ENCODE measurements around the gene OR13C9.
"Not testable (repeated sequence)": the region's sequence is repeated elsewhere in the genome, so short reads cannot be mapped to it uniquely, and the experiment has no call there.

The OR13C9 gene

GRCh38 chr9:104618104-104618503 lies at the start of gene OR13C9:
Gene OR13C9, minus strand, starts transcription at chr9:104618204. Its CDS starts 0 bp downstream, at chr9:104618204.
- no peak for DNase-seq

- no peak for DNase-seq
Measured at GRCh38 chr9:104658496-104659195, 40.6 kb upstream of the OR13C9 start.

- DNase-seq: no peak
Measured at GRCh38 chr9:104635456-104635855, 17.5 kb upstream of the OR13C9 start.

GRCh38 chr9:104633976-104634520 lies 16.0 kb upstream of the OR13C9 start:
- no peak for DNase-seq

GRCh38 chr9:104625964-104626363 lies 8.0 kb upstream of the OR13C9 start:
- DNase-seq: not testable (repeated sequence)

GRCh38 chr9:104617418-104617817 lies 586 bp downstream of the OR13C9 start:
- DNase-seq: no peak

- no peak for DNase-seq
Measured at GRCh38 chr9:104611213-104611612, 6.8 kb downstream of the OR13C9 start.

- no peak for DNase-seq
Measured at GRCh38 chr9:104608336-104608735, 9.7 kb downstream of the OR13C9 start.

GRCh38 chr9:104606152-104606551 lies 11.9 kb downstream of the OR13C9 start:
- DNase-seq: no peak

GRCh38 chr9:104605527-104605926 lies 12.5 kb downstream of the OR13C9 start, which contains the start of gene OR13C2:
Gene OR13C2, minus strand, starts transcription at chr9:104605627. Its CDS starts 0 bp downstream, at chr9:104605627.
- not testable (repeated sequence) for DNase-seq

GRCh38 chr9:104604801-104605200 lies 13.2 kb downstream of the OR13C9 start:
- DNase-seq: no peak

- not testable (repeated sequence) for DNase-seq
Measured at GRCh38 chr9:104599313-104599712, 18.7 kb downstream of the OR13C9 start, which contains the start of gene OR13C5. Gene OR13C5, minus strand, starts transcription at chr9:104599413. Its CDS starts 0 bp downstream, at chr9:104599413.

GRCh38 chr9:104598749-104599148 lies 19.3 kb downstream of the OR13C9 start:
- not testable (repeated sequence) for DNase-seq

GRCh38 chr9:104589626-104590025 lies 28.4 kb downstream of the OR13C9 start:
- no peak for DNase-seq

GRCh38 chr9:104586496-104587180 lies 31.4 kb downstream of the OR13C9 start:
- DNase-seq: no peak

- no peak for DNase-seq
Measured at GRCh38 chr9:104580562-104580961, 37.4 kb downstream of the OR13C9 start.

- DNase-seq: no peak
Measured at GRCh38 chr9:104577263-104577662, 40.7 kb downstream of the OR13C9 start.

- no peak for DNase-seq
Measured at GRCh38 chr9:104575456-104575855, 42.5 kb downstream of the OR13C9 start.

GRCh38 chr9:104572612-104573011 lies 45.4 kb downstream of the OR13C9 start:
- no peak for DNase-seq

- no peak for DNase-seq
Measured at GRCh38 chr9:104568868-104569267, 49.1 kb downstream of the OR13C9 start, which contains the start of gene OR13C8. Gene OR13C8, plus strand, starts transcription at chr9:104569168. Its CDS starts 0 bp downstream, at chr9:104569168.

All from NCI-H2227 treated with DMSO at 0.1 percent for 48 hours (cell line).